RWPE1 (cell line): ENCODE data around the gene NDNF.

Experiments used
- CTCF ChIA-PET: fragments of 350-600 bp; sonication (Branson Sonifier 250); formaldehyde crosslinking; extraction: SDS; loops from one replicate; lab custom pipeline; 2021; lab: Yijun Ruan, JAX
- POLR2A ChIA-PET: fragments of 400-600 bp; formaldehyde crosslinking; extraction: SDS; loops from one replicate; lab custom pipeline; 2020; ENCODE audit warnings: antibody characterized with exemption; ENCODE audit not compliant: low non-redundant PET; lab: Yijun Ruan, JAX
- DNase-seq: peaks from one replicate; pipeline ENCODE4 v3.0.0; 2012; ENCODE audit warnings: low spot score
- H3K27ac ChIP-seq: fragments of 450-650 bp; 2 replicates; pipeline ENCODE4 v1.5.1; 2017
- TF ChIP-seq, protein P1 (sequence below): fragments of 450-650 bp; conservative IDR thresholded peaks from 2 replicates; pipeline ENCODE4 v1.5.1; 2017; ENCODE audit warnings: low read depth, mild to moderate bottlenecking

NDNF gene

DNA sequence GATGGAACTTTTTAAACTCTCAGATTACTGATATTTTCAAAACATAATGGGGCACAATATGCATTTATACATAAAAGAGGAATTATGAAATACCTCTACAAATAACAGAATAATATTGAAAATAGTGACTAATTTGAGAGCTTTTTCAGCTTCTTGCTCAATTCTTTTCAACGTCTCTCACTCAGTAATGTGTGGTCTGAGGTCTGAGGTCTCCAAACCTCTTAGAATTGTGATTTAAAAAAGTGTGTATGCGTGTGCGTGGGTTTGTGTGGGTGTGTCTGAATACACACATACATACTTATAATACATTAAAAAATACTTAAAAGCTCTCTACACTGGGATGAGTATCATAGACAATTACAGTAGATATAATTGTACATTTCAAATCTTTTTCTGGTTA, 7.9 kb downstream of the NDNF start:
- POLR2A ChIA-PET, result no interaction called here
- H3K27ac ChIP-seq, result no peak overlapping the region
- TF ChIP-seq, protein P1, sequence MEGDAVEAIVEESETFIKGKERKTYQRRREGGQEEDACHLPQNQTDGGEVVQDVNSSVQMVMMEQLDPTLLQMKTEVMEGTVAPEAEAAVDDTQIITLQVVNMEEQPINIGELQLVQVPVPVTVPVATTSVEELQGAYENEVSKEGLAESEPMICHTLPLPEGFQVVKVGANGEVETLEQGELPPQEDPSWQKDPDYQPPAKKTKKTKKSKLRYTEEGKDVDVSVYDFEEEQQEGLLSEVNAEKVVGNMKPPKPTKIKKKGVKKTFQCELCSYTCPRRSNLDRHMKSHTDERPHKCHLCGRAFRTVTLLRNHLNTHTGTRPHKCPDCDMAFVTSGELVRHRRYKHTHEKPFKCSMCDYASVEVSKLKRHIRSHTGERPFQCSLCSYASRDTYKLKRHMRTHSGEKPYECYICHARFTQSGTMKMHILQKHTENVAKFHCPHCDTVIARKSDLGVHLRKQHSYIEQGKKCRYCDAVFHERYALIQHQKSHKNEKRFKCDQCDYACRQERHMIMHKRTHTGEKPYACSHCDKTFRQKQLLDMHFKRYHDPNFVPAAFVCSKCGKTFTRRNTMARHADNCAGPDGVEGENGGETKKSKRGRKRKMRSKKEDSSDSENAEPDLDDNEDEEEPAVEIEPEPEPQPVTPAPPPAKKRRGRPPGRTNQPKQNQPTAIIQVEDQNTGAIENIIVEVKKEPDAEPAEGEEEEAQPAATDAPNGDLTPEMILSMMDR, result no peak
- CTCF ChIA-PET, result no interaction called here
- no peak for DNase-seq

DNA sequence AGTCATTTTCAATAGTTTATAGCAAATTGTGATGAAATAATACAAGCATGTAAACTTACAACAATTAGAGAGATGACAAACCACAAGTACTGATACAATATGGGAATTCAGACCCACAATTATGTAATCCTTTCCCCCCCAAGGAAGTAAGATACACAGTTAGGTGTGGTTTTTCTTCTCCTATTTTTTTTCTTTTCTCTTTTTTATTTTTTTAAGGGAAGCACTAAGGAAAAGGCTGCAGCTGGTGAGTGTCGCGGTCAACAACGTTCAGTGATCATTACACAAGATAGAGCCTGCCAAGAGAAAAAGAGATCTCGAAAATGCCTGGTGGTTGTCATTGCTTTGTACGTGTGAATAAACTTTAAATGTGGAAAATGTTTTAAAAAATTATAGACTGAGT, 9.8 kb downstream of the NDNF start:
- ChIA-PET CTCF (no interaction called here), POLR2A (no interaction called here)
- H3K27ac ChIP-seq, result no peak overlapping the region
- TF ChIP-seq, protein P1, result no peak
- DNase-seq, result no peak

DNA sequence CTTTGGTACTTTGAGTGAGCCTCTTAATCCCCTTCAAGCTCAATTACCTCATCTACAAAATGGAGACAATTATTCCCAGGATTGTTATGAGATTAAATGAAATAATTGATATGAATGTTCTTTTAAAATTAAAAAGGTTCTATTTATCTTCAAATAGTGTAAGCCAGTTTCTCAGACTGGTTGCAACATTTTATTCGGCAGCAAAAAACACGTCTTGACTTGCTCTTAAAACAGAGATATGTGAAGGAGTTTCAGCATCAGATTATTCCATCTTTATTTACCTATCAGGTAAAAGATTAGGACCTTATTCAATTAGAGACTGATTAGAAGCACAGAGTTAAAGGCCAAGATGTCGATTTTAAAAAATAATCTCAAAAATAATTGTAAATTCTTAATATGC, 10.5 kb downstream of the NDNF start:
- CTCF ChIA-PET, result no interaction called here
- POLR2A ChIA-PET, result no interaction called here
- H3K27ac ChIP-seq, result no peak overlapping the region
- no peak for DNase-seq
- TF ChIP-seq, protein P1, result no peak

DNA sequence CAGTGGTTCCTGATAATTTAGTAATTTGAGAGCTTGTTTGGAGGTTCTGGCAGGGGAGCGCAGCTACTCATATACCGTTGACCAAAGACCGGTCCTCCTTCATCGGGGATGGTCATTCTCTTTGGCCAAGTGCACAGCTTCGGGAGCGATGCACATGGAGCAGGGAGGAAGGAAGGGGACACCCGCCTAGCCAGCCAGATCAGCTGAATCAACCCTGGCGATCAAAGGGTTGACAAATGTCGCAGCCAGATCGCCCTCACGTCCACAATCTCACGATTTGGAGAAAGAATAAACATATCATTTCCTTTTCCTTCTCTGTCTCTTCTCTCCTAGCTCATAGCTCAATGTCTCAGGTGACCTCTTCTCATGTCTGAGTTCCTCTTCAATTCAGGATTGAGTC, 11.1 kb downstream of the NDNF start:
- H3K27ac ChIP-seq, result no peak overlapping the region
- no peak for DNase-seq
- TF ChIP-seq, protein P1, result no peak
- POLR2A ChIA-PET, result no interaction called here
- CTCF ChIA-PET, result no interaction called here

DNA sequence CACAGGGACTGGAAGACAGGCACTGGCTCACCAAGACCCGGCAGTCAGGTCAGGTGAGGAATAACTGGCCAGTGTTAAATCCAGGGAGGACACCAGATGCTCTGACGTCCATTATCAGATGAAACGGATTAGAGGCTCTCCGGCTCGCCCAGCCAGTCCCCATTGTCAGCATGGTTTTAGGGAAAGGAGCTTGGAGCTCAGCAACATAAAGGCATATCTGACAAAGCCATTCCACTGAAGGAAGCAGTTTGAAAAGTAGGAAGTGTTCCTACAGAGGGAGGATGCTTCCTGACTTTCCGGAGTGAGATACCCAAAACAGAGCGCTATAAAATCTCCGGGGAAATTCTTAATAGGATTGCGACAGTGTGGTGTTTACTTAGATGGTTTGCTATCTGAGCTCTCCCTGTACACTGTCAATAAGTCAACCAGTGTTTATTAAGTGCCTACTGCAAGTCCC, 14.8 kb downstream of the NDNF start:
- DNase-seq, result no peak
- ChIA-PET CTCF (no interaction called here), POLR2A (no interaction called here)
- no peak overlapping the region for H3K27ac ChIP-seq
- TF ChIP-seq, protein P1, result no peak

DNA sequence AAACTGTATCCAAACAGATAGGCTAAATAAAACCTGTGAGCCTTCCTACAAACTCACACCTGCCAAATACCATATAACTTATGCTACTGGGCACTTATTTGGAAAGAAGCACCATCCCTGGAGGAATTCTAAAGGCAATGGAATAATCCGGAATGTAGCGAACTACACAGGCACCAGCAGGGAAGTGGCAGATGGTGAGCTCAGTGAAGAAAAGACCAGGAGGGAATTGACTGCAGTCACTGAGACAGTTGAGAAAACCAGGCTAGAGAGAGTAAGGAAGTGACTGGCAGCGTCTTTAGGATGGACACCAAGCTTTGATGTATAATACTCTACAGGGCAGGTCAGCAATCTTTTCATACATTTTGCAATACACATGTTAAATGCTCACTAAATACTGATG, 16.3 kb downstream of the NDNF start:
- CTCF ChIA-PET, result no interaction called here
- POLR2A ChIA-PET, result no interaction called here
- TF ChIP-seq, protein P1, result no peak
- H3K27ac ChIP-seq, result no peak overlapping the region
- no peak for DNase-seq

DNA sequence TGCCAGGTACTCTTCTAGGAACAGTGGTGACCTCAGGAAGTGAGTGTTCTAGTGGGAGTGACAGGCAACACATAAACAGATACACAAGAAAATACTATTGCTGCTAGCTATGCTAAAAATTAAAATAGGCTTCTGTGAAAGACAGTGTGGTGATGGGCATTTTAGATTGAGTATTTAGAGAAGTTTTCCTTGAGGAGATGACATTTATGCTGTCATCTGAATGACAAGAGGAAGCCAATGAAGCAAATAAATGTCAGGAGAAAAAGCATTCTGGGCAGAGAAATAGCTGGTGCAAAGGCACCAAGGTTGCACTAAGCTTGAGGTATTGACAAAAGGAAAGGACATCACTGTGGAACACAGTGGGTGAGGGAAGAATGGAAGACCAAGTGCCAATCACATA, 18.0 kb downstream of the NDNF start:
- no peak overlapping the region for H3K27ac ChIP-seq
- ChIA-PET CTCF (interaction anchor here (0.8 kb wide), 1 partner anchor 17 kb away, joined by 3 read pairs; no protein-coding TSS in a partner anchor), POLR2A (no interaction called here)
- TF ChIP-seq, protein P1, result no peak
- DNase-seq, result no peak
